Gastrocnemius medialis (tissue), 4 donors: ENCODE data around the gene SAMD1.

ENCODE experiments used
- POLR2A ChIP-seq, 2 donors: fragments of 450-650 bp; IDR thresholded peaks; one replicate each; pipeline ENCODE4 v1.6.1; 2017; ENCODE audit warnings: antibody characterized with exemption in 2 of 2, mild to moderate bottlenecking in 2 of 2, moderate library complexity in 2 of 2
- TF ChIP-seq, protein P1 (sequence below), 5 experiments: fragments of 450-650 bp in 3 of 5; fragments of 200-600 bp in 2 of 5; sonication (generic) in 2 of 5; IDR thresholded peaks in 4 of 5; conservative IDR thresholded peaks in 1 of 5; 1 replicate in 4 of 5; 2 replicates in 1 of 5; pipeline ENCODE4 v1.5.1; 2016 to 2019; ENCODE audit warnings: antibody characterized with exemption in 5 of 5, mild to moderate bottlenecking in 3 of 5, moderate library complexity in 3 of 5

DNA sequence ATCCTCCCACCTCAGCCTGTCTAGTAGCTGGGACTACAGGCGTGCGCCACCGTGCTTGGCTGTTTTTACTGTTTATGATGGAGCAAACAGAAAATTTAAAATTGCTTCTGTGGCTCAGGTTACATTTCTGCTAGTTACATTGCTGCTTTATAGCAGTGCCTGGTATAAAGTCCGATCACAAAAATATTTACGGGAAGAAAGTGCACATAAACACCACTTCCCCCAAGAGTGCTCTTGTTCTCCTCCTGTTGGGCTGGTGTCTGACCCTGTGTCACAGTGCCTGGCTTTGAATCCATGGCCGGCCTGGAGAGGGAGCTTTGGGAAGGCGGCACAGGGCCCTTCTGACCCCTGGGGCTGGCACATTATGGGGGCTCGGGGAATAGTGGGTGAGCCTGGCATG is 15.1 kb upstream of the SAMD1 start:
- TF ChIP-seq, protein P1, sequence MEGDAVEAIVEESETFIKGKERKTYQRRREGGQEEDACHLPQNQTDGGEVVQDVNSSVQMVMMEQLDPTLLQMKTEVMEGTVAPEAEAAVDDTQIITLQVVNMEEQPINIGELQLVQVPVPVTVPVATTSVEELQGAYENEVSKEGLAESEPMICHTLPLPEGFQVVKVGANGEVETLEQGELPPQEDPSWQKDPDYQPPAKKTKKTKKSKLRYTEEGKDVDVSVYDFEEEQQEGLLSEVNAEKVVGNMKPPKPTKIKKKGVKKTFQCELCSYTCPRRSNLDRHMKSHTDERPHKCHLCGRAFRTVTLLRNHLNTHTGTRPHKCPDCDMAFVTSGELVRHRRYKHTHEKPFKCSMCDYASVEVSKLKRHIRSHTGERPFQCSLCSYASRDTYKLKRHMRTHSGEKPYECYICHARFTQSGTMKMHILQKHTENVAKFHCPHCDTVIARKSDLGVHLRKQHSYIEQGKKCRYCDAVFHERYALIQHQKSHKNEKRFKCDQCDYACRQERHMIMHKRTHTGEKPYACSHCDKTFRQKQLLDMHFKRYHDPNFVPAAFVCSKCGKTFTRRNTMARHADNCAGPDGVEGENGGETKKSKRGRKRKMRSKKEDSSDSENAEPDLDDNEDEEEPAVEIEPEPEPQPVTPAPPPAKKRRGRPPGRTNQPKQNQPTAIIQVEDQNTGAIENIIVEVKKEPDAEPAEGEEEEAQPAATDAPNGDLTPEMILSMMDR (IDR thresholded peaks at IDR 0.05 in 4 of 5, conservative IDR thresholded peaks at IDR 0.05 in 1 of 5), result no peak
- no peak for TF ChIP-seq POLR2A (IDR thresholded peaks at IDR 0.05)
